GM12878 (cell line): Measurements from ENCODE around the gene ABCA10. TPM values are rescaled to one million over a fixed set of nuclear protein-coding genes. Genes with fewer than 3 reads are reported as not detected.

Experiments
- ATAC-seq: fragments of 200-7000 bp; cut with Tn5 transposase; 3 replicates; pipeline ENCODE4 v1.9.1; 2020; ENCODE audit warnings: mild to moderate bottlenecking, moderate library complexity
- BruUV-seq: library from RNA; stranded (reverse); fragments of 400-500 nt; replicated peaks from 2 replicates; lab custom pipeline; 2021; lab: Mats Ljungman, UMichigan
- CTCF ChIA-PET: fragments of 300-600 bp; sonication (Branson Sonifier 250); formaldehyde crosslinking; extraction: SDS; loops from one replicate; lab custom pipeline; 2021; ENCODE audit warnings: inconsistent platforms; lab: Yijun Ruan, JAX
- POLR2A ChIA-PET: fragments of 350-600 bp; formaldehyde crosslinking; extraction: SDS; loops from one replicate; lab custom pipeline; 2021; ENCODE audit warnings: inconsistent platforms; lab: Charles Lee
- RAD21 ChIA-PET: fragments of 300-600 bp; sonication (Branson Sonifier 250); formaldehyde crosslinking; loops from one replicate; lab custom pipeline; 2023; ENCODE audit warnings: antibody characterized with exemption; ENCODE audit not compliant: unreplicated experiment; lab: Charles Lee
- SMC1A ChIA-PET: fragments of 300-600 bp; sonication (Branson Sonifier 250); formaldehyde crosslinking; loops from one replicate; lab custom pipeline; 2023; ENCODE audit not compliant: unreplicated experiment, uncharacterized antibody; lab: Charles Lee
- DNase-seq: peaks from one replicate; pipeline ENCODE4 v3.0.0-alpha.2; 2011; ENCODE audit warnings: low read depth, low spot score
- FAIRE-seq: peaks from 3 replicates; lab custom pipeline; 2011; peaks lifted over from hg19 to GRCh38; lab: Jason Lieb, UNC
- H2AFZ ChIP-seq: 2 replicates; pipeline ENCODE4 v1.6.0; 2011; ENCODE audit warnings: low read depth, low read length, control low read depth; ENCODE audit not compliant: control insufficient read depth
- H3K27ac ChIP-seq: 2 replicates; pipeline ENCODE4 v1.5.1; 2011; ENCODE audit warnings: control low read depth; ENCODE audit not compliant: control insufficient read depth, insufficient read depth
- H3K27me3 ChIP-seq, 2 experiments: replicated peaks in 1 of 2; 2 replicates each; pipeline versions ENCODE4 v1.6.0 to v1.6.1; 2011; ENCODE audit warnings: low read length in 1 of 2; ENCODE audit not compliant: control insufficient read depth in 2 of 2, insufficient read depth in 2 of 2
- H3K36me3 ChIP-seq, 2 experiments: 2 replicates each; pipeline ENCODE4 v1.5.1; 2011; ENCODE audit warnings: low read length in 1 of 2; ENCODE audit not compliant: control insufficient read depth in 2 of 2, insufficient read depth in 2 of 2
- H3K4me1 ChIP-seq: 2 replicates; pipeline ENCODE4 v1.6.1; 2011; ENCODE audit warnings: mild to moderate bottlenecking, low read length, moderate library complexity, mixed read lengths; ENCODE audit not compliant: control insufficient read depth, insufficient read depth
- H3K4me2 ChIP-seq: 2 replicates; pipeline ENCODE4 v1.6.0; 2011; ENCODE audit warnings: control low read depth; ENCODE audit not compliant: control insufficient read depth, insufficient read depth
- H3K4me3 ChIP-seq: fragments of 200-600 bp; sonication (generic); 2 replicates; pipeline ENCODE4 v1.5.1; 2016
- H3K79me2 ChIP-seq: 2 replicates; pipeline ENCODE4 v1.6.0; 2011; ENCODE audit warnings: low read length; ENCODE audit not compliant: control insufficient read depth, insufficient read depth
- H3K9ac ChIP-seq: 2 replicates; pipeline ENCODE4 v1.8.0; 2011; ENCODE audit warnings: low read length, control low read depth, mixed read lengths; ENCODE audit not compliant: control insufficient read depth, insufficient read depth
- H3K9me3 ChIP-seq: replicated peaks from 3 replicates; pipeline ENCODE4 v1.5.1; 2011; ENCODE audit warnings: mild to moderate bottlenecking, low read length; ENCODE audit not compliant: control insufficient read depth, insufficient read depth
- H4K20me1 ChIP-seq: 2 replicates; pipeline ENCODE4 v1.6.0; 2011; ENCODE audit not compliant: control insufficient read depth, insufficient read depth
- ASH2L ChIP-seq: fragments of 300-600, 200-600 bp; sonication (generic); IDR thresholded peaks from 2 replicates; pipeline ENCODE4 v1.6.1; 2017; ENCODE audit warnings: low read depth, mild to moderate bottlenecking, borderline replicate concordance
- ATF3 ChIP-seq: IDR thresholded peaks from 2 replicates; pipeline ENCODE4 v1.6.1; 2011; ENCODE audit warnings: low read depth, mild to moderate bottlenecking, low read length, moderate library complexity, borderline replicate concordance; ENCODE audit errors: extremely low read depth
- BCL3 ChIP-seq: IDR thresholded peaks from 2 replicates; pipeline ENCODE4 v1.6.1; 2011; ENCODE audit warnings: borderline replicate concordance, low read depth, mild to moderate bottlenecking, moderate library complexity, low read length; ENCODE audit not compliant: insufficient read depth, poor library complexity, severe bottlenecking
- EGR1 ChIP-seq, 2 experiments: IDR thresholded peaks; 1 replicate in 1 of 2; 2 replicates in 1 of 2; pipeline ENCODE4 v1.6.1; 2011 to 2012; ENCODE audit warnings: low read depth in 2 of 2, low read length in 2 of 2, borderline replicate concordance in 1 of 2, mild to moderate bottlenecking in 1 of 2, moderate library complexity in 1 of 2
- ESRRA ChIP-seq: IDR thresholded peaks from 2 replicates; pipeline ENCODE4 v1.6.1; 2012; ENCODE audit warnings: mild to moderate bottlenecking, low read length, improper control_type of control experiment
- FOXK2 ChIP-seq: fragments of 450-650 bp; IDR thresholded peaks from 2 replicates; pipeline ENCODE4 v1.6.1; 2017; ENCODE audit warnings: mild to moderate bottlenecking, moderate library complexity
- HDAC2 ChIP-seq: fragments of 200-600 bp; sonication (generic); IDR thresholded peaks from 2 replicates; pipeline ENCODE4 v1.6.1; 2017
- IRF5 ChIP-seq: fragments of 450-650 bp; IDR thresholded peaks from 2 replicates; pipeline ENCODE4 v1.6.1; 2017; ENCODE audit warnings: borderline replicate concordance
- KDM1A ChIP-seq: fragments of 200-600 bp; sonication (generic); IDR thresholded peaks from 2 replicates; pipeline ENCODE4 v1.6.1; 2016; ENCODE audit warnings: borderline replicate concordance
- NFIC ChIP-seq: IDR thresholded peaks from 2 replicates; pipeline ENCODE4 v1.6.1; 2012; ENCODE audit warnings: low read depth, mild to moderate bottlenecking, inconsistent platforms, low read length, moderate library complexity
- PAX5 ChIP-seq: IDR thresholded peaks from 2 replicates; pipeline ENCODE4 v1.6.1; 2011; ENCODE audit warnings: low read depth, low read length, borderline replicate concordance
- POLR2A ChIP-seq: IDR thresholded peaks from 2 replicates; pipeline ENCODE4 v1.6.1; 2011; ENCODE audit warnings: low read depth, mild to moderate bottlenecking, low read length
- RB1 ChIP-seq: fragments of 450-650 bp; formaldehyde crosslinking; IDR thresholded peaks from 2 replicates; pipeline ENCODE4 v1.6.1; 2017; ENCODE audit warnings: mild to moderate bottlenecking, borderline replicate concordance
- RBBP5 ChIP-seq: fragments of 200-600 bp; sonication (generic); conservative IDR thresholded peaks from 2 replicates; pipeline ENCODE4 v1.6.1; 2016
- SIN3A ChIP-seq: IDR thresholded peaks from 2 replicates; pipeline ENCODE4 v1.6.1; 2012; ENCODE audit warnings: low read depth, low read length, improper control_type of control experiment
- SMC3 ChIP-seq: IDR thresholded peaks from 2 replicates; pipeline ENCODE4 v1.6.1; 2011; ENCODE audit warnings: low read length, improper control_type of control experiment, borderline replicate concordance
- SREBF2 ChIP-seq: IDR thresholded peaks from 2 replicates; pipeline ENCODE4 v1.6.1; 2012; ENCODE audit warnings: mild to moderate bottlenecking, low read length
- ZBTB11 ChIP-seq: fragments of 450-650 bp; formaldehyde crosslinking; IDR thresholded peaks from 2 replicates; pipeline ENCODE4 v1.5.0; 2022; ENCODE audit warnings: mild to moderate bottlenecking, missing genetic modification characterization
- ZNF207 ChIP-seq: fragments of 450-650 bp; IDR thresholded peaks from 2 replicates; pipeline ENCODE4 v1.6.1; 2014; ENCODE audit warnings: antibody characterized with exemption, mild to moderate bottlenecking, borderline replicate concordance
- ZNF274 ChIP-seq: IDR thresholded peaks from one replicate; pipeline ENCODE4 v1.8.0; 2011; ENCODE audit not compliant: insufficient read length, insufficient read depth
- WGBS: methylation state at CpG from one replicate; pipeline ENCODE4 v1.1.6; 2016; ENCODE audit warnings: low lambda C conversion rate; ENCODE audit not compliant: insufficient replicate concordance, insufficient coverage; ENCODE audit errors: missing lambda C conversion rate; 5-methylcytosine and 5-hydroxymethylcytosine counted together
- in situ Hi-C: fragments of 300-500 bp; cut with MboI; formaldehyde crosslinking; loops from 9 replicates; pipeline ENCODE4 v1.14.3; 2018; ENCODE audit warnings: mixed read lengths
- intact Hi-C: fragments of 100-400 bp; cut with micrococcal nuclease; formaldehyde crosslinking; loops from one replicate; pipeline ENCODE4 v1.14.2; 2022; ENCODE audit not compliant: unreplicated experiment
- polyA plus RNA-seq, 11 experiments: library from polyadenylated mRNA; depleted of rRNA in 4 of 11; unstranded in 6 of 11; stranded (reverse) in 5 of 11; fragments of >200 nt; fragmentation: Nextera tagmentation in 4 of 11; fragmentation: Illumina TruSeq in 1 of 11; extraction: Ambion mirVana in 4 of 11; extraction: Trizol in 1 of 11; gene quantifications; 1 replicate in 1 of 11; 2 replicates in 10 of 11; pipeline versions ENCODE4 v1.2.1 to v1.2.3, GENCODE V29; 2011 to 2016; ENCODE audit warnings: inconsistent platforms in 2 of 11, missing spikeins in 2 of 11, low read depth in 1 of 11
- total RNA-seq, 4 experiments: library from RNA; depleted of rRNA in 3 of 4; stranded (reverse); fragments of >200 nt in 3 of 4; fragmentation: Illumina TruSeq in 1 of 4; extraction: Trizol in 1 of 4; gene quantifications; 2 replicates each; pipeline versions ENCODE4 v1.2.1 to v1.2.3, GENCODE V29; 2013 to 2021

Gene ABCA10
- total and polyA plus RNA-seq, 10 of the 15 experiments (the other 5 are each of a cell fraction or from before 2014, with no cell fraction given): 0.33 to 3.0 (median 0.83) TPM

GRCh38 chr17:69275751-69276150 lies 47.1 kb upstream of the ABCA10 start (continued):
- TF ChIP-seq SMC3 (no peak), ZNF274 (no peak), ESRRA (no peak), RB1 (no peak), POLR2A (no peak), HDAC2 (no peak), PAX5 (no peak), KDM1A (no peak), RBBP5 (no peak), EGR1 (IDR thresholded peaks at IDR 0.05; ENCODE audit: borderline replicate concordance in 1 of 2, low read depth in 2 of 2, low read length in 2 of 2) (no peak), IRF5 (no peak), NFIC (no peak), ATF3 (no peak)

- H3K27me3 ChIP-seq: no peaks in the 10 kb centered on the region
- no peaks in the 10 kb centered on the region for H3K9me3 ChIP-seq
- no peak overlapping the region for H3K4me3 ChIP-seq
- no peak for ATAC-seq
- FAIRE-seq: no peak
- in situ Hi-C loops (no loop called here), intact Hi-C loops (no loop called here)
- no peaks in the 10 kb centered on the region for H4K20me1 ChIP-seq
- no peaks in the 10 kb centered on the region for H3K79me2 ChIP-seq
- CTCF ChIA-PET: no interaction called here
- peaks cover 0 to 2% of the 10 kb centered on the region in 2 experiments; a peak in 3 of 4 replicates for H3K36me3 ChIP-seq
- no peak overlapping the region for H3K4me2 ChIP-seq
- RAD21 ChIA-PET: no interaction called here
- SMC1A ChIA-PET: interaction anchor here (0.9 kb wide), 1 partner anchor 55 kb away, joined by 3 read pairs; no protein-coding TSS in a partner anchor
- H3K27ac ChIP-seq: no peak overlapping the region
- no peak overlapping the region for H2AFZ ChIP-seq
- no peak for DNase-seq
- no peaks in the 10 kb centered on the region for H3K4me1 ChIP-seq
- H3K9ac ChIP-seq: no peak overlapping the region
- POLR2A ChIA-PET: interaction anchor here (0.5 kb wide), 1 partner anchor 1424 kb away, joined by 3 read pairs; no protein-coding TSS in a partner anchor
- 77% methylated on average over 7 of the region's 7 CpGs for WGBS
- no TSS peak for BruUV-seq
- TF ChIP-seq ZBTB11 (CRISPR knock-in tag): no peak
- TF ChIP-seq FOXK2: no peak
- TF ChIP-seq ZNF207: no peak
- no peak for TF ChIP-seq SIN3A
- no peak for TF ChIP-seq SREBF2
- no peak for TF ChIP-seq ASH2L
- no peak for TF ChIP-seq BCL3
These were observed 42.4 kb upstream of the ABCA10 start for GRCh38 chr17:69271023-69271422.
